ENCODE measurements around the gene ZDHHC8.
"Not testable (repeated sequence)": the region's sequence is repeated elsewhere in the genome, so short reads cannot be mapped to it uniquely, and the experiment has no call there.

The ZDHHC8 gene

DNA sequence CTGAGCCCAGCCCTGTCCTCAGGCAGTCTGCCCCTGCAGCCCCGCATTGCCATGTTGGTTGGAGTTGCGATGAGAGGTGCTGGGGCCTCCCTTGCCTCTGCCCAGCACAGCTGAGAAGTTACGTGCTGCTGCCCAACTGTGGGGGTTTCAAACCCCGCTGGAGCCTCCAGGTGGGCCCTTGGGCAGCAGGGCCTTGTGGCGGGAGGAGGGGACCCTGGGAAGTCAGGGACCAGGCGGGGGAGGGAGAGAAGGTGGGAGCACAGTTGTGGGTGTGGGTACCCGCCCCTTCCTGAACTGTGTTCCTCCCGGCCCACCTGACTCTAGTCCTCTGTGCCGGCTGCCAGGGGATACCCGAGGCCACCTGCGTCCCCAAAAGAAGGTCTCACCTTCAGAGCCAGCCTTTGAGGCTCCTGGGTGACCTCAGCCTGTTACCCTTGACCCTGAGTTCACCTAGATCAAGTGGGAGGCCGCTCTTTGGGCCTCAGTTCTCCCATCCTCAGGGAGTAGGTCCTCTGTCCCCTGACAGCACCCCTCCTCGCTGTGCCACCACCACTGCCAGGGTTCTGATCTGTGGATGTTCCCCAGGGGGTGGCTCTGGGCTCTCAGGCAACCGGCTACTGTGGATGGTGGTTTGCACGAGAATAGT is 26.9 kb downstream of the ZDHHC8 start:
- no peak for DNase-seq (ENCODE audit: low read depth, low spot score)

DNA sequence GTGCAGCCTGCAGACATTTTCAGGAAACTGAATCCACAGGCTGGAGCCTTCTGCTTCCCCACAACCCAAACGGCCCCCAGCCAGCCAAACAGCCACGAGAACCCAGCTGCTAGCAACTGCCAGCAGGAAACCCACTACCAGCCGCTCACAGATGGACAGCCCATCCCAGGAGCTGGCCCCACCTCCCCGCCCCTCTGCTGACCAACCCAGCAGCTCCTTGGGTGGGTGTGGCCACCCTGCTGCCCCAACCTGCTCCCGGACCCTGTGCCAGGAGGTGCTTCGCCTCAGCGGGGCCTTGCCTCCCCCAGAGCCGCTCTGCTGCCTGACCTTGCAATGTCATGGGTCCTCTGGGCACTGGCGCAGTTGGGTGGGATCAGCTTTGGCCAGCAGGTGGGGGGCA is 27.5 kb downstream of the ZDHHC8 start:
- no peak for DNase-seq (ENCODE audit: low read depth, low spot score)

DNA sequence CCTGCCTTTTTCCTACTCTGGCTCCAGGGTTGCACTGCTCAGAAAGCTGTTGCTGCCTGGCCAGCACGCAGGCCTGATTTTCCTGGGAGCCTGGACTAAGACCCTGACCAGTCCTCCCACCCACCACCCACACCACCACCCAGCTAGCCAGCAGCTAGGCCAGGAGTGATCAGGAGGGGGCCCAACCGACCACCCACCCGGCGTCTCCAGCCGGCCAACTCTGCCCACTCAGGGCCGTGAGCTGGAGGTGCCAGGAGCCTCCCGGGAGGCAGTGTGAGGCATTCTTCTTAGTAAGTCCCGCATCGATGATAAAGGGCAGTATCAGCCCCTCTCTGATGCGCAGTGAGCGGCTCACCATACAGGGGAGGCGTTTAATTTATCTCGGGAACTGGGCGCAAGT is 27.9 kb downstream of the ZDHHC8 start:
- DNase-seq (ENCODE audit: low read depth, low spot score): not testable (repeated sequence)

DNA sequence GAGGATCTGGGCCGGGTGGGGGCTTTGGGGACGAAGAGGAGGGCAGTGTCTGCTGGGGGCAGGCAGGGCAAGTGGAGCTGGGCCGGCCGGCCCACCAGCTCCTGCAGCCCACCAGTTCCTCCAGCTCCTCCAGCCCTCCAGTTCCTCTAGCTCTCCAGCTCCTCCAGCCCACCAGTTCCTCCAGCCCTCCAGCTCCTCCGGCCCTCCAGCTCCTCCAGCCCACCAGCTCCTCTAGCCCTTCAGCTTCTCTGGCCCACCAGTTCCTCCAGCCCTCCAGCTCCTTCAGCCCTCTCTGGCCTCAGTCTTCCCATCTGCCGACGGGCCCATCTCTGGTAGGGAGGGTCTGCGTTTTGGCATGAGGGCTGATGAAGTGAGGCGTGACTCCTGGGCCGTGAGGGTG is 28.4 kb downstream of the ZDHHC8 start:
- no peak for DNase-seq (ENCODE audit: low read depth, low spot score)

DNA sequence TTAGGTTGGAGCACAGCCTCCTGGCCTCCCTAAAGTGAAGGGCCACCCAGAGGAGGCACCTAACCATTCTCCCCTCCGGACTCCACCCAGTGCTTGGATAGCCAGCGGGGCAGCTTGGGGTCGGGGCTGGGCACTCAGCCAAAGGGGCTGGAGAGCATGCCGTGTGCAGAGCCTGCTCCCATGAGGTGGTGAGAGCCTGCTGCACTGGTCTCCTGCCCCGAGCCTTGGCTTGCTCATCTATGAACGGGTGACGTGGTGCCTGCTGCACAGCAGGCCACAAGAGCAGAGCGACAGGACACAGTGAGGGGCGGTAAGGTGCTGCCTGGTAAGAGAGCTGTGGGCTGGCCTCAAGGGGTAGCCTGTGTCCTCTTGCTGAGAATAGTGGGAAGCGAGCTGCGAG is 33.3 kb downstream of the ZDHHC8 start:
- DNase-seq (ENCODE audit: low read depth, low spot score): no peak

DNA sequence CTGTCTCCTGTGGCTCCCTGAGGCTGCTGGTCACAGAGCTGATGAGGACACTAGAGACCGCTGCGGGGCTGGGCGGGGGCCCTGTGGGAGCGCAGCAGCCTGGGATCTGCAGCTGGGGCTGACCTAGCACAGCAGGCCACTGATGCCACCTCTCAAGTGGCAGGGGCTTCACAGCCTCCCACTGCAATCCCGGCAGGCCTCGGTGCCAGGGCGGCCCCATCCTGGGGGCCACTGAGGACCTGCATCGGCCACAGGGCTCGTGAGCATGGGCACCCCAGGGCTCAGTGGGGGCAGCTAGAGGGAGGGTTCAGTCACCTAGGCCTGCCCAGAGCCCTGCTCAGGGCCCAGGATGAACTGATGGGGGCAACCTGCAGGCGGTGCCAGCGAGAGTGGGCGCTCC is 33.8 kb downstream of the ZDHHC8 start:
- DNase-seq (ENCODE audit: low read depth, low spot score): no peak

DNA sequence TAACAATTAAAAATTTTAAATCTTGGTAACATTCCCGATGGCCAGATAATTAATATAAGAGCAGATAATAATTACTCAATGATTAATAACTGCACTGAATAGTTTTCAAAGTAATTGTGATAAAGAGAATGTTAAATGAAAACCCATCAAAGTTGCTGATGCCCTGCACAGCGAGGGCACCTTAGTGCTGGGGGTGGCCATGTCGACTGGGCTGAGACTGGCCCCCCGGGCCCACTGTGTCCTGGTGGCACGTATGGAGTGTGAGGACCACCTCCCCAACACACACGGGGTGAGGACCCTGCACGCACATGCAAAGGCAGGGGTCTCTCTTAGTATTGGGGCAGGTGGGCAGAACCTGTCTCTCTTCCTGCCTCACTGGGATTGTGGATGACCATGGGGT is 34.3 kb downstream of the ZDHHC8 start:
- no peak for DNase-seq (ENCODE audit: low read depth, low spot score)

DNA sequence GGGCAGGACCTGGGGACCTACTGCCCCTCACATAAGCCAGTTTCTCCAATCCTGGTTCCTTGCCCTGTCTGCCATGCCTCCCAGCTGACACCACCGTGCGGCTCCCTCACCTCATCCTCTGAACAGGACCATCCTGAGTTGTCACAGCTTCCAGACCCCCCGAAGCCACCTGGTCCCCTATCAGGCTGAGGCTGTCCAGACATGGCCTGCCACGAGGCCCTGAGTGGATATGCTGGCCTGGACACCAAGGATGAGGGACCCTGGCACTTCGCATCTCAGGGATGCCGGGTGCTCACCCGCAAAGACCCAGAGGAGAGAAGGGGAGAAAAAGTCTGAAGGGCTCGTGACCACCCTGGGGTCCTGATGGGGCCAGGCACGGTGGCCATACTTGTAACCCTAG is 35.1 kb downstream of the ZDHHC8 start:
- no peak for DNase-seq (ENCODE audit: low read depth, low spot score)

DNA sequence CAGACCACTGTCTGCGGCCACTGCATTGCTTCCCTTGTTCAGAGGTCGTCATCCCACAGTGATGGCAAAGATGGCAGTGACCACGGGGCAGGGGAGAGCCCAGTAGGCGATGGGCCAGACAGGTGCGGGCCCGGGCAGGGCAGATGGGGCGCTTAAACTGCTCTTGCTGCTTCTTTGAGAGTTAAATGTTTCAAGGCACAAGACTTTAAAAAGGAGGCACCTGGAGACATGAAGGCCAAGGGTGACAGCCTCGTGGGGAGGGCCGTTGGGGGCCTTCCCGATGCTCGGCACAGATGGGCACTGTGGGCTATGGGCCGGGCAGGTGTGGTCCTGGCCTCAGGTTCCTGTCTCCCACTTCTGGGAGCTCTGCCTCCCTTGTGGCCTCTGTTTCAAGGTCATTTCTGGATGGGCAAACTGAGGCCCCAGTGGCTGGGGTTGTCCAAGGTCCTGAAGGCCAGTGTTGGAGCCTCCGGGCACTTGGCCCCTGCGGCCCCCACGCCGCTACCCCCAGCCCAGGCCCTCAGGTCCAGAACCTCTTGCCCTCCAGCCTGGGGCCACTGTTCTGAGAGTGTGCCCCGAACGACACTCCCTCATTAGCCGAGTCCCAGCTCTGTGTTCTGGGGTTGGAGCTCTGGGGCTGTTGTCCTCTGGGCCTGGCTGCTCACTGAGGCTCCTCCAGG is 36.2 kb downstream of the ZDHHC8 start:
- DNase-seq (ENCODE audit: low read depth, low spot score): no peak

DNA sequence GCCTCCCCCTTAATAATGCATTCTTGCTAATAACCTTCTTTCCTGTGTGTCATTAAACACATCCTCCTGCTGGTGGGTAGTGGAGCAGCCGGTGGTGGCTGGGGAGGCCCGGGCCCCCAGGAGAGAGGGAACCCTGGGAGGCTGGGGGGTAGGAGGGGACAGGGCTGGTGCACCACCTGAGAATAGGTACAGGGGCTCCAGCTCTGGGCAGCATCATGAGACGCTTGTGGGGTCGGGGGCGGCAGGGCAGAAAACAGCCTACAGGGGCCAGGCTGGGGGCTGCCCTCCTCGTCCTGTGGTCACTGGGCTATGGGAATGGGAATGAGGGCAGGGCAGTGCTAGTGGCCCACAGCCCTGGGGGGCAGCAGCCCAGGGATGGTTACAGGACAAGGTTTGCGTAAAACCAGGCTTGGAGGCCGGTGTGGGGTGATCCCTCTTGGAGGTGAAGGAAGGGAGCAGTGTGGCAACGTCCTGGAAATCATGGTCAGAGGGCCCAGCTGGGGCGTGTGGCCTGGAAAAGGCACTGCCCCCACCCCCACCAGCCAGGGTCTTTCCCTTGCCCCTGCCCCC is 37.7 kb downstream of the ZDHHC8 start:
- DNase-seq (ENCODE audit: low read depth, low spot score): no peak

DNA sequence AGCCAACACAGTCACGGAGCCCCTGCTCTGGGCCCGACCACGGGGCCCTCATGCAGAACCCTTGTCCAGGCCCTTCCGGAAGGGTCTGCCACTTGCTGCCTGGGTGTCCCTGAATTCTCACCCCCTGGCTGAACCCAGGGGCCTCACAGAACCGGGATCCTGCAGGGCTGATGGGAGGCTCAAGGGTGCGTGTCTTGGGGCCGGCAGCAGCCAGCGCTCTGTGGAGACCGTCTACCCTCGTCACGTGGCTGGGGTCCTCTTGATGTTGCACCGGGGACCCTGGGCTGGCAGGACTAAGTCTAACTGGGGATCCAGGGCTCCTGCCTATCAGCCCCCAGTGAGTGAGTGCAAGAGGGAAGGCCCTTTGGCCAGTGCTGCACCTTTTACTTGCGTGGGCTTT is 38.6 kb downstream of the ZDHHC8 start:
- no peak for DNase-seq (ENCODE audit: low read depth, low spot score)

DNA sequence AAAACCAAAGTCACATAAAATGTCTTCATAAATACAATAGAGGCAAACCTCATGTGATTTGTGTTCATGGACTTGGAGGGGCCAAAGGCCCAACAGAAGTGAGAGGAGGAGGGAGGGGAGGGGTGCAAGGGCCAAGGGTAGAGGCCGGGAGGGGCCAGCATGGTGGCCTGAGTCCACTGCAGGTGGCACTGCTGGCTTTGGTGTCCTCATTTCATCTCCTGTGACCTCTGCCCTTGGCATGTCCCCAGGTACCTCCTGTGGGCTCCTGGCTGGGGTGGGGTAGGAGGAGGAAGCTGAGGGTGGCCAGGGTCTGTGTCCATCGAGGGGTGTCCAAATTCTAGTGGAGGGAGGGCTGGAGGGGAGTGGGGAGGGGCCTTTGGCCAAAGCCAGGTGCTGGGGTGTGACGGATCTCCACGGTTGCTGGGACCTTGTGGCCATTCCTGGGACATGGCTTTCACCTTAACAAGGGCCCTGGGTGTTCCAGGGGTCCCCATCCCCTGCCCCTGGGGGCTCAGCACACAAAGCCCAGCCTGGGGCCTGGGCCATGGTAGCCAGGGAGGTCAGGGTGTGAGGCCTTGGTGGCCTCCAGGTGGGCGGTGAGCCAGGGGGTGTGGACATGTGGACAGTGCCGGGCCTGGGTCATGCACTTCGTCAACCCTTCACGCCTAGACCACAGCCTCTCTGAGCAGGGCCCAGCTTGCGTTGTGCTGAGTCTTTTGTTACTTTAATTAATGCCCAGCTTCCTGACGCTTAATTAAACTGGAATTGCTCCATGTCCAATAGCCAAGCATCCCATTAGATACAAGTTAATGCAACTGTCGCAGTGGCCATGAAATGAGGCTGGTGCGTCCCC is 39.9 kb downstream of the ZDHHC8 start:
- DNase-seq (ENCODE audit: low read depth, low spot score): no peak

DNA sequence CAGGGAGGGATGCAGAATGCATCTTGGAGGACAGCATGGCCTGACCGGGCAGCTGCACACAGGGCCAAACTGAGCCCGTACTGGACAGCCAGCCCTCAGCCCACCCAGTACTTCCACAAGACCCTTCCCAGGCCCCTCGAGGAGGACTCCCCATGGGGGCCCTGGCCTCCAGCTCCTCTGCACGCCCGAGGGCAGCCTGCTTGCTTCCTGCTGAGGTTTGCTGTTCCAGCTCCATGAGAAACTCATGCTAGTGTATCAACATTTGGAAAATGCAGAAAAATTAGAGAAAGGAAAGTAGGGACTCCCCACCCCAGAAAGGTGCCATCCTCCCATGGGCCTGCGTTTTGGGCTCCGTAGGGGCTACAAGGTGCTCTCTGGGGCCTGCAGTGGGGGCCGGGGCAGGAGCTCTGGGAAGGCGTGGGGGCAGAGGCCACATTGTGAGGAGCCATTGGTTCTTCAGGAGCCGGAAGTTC is 40.6 kb downstream of the ZDHHC8 start:
- no peak for DNase-seq (ENCODE audit: low read depth, low spot score)

DNA sequence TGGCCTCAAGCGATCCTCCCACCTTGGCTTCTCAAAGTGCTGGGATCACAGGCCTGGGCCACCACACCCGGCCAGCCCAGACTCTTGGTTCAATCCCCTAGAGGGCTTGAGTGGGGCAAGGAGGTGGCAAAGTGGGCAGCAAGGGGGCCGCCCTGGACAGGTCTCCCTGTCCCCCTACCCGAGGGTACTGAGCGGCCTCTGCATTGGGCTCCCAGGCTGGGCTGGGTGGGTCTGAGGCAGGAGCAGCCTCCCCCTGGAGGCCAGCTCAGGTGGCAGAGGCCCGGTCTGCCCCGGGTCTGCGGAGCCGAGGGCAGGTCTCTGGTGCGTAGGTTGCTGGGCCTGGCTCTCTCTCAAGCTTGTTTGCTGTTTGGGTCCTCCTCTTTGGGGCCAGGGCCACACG is 41.6 kb downstream of the ZDHHC8 start:
- no peak for DNase-seq (ENCODE audit: low read depth, low spot score)

DNA sequence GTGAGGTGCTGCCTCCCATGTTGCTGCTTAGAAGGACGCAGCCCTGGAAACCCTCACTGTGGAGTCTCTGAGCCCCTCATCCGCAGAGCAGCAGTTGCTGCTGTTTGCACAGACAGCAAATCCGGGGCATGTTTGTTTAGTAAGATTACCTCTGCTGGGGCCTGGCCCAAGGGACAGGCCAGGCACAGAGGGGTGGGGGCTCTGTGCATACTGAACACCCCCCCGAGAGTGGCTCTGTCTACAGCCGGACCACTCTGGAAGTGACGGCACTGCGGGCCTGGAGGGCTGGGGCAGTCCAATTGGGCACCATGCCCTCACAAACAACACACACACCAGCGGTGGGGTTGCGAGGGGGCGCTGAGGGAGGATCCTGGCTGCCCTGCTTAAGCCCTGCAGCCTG is 42.2 kb downstream of the ZDHHC8 start:
- no peak for DNase-seq (ENCODE audit: low read depth, low spot score)

DNA sequence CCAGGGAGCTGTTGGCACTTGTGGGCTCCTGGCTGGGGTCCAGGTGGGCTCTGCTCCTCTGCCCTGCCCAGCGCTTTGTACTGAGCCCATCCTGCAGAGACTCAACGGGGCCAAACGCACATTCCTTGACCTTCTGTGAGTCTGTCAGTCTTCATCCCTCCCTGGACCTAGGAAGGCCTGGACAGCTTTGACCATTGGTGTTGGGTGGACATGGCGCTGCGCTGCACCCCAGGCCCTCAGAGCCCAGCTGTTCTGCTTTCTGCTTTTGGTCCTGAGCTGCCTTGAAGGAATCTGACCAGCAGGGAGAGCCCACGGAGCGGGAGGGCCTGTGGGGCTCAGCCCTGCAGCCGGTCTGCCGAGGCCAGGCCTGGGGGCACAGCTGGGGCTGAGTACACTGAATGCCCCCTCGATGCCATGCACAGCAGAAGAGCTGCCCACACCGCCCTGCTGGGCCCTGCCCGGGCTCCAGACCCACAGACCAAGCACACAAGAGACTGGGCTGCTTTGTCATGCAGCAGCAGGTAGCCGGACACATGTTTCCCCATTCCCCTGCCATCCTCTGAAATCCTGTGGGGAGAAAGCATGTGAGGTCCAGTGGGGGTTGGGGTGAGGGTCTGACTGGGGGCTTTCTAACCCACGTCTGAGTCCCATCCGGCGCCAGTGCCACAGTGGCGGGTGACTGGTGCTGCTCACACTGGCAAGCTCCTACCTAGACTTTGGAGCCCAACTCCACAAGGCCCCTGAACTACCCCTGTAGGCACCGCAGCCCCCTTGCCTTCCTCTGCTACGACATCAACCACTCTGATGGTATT is 43.4 kb downstream of the ZDHHC8 start:
- no peak for DNase-seq (ENCODE audit: low read depth, low spot score)

DNA sequence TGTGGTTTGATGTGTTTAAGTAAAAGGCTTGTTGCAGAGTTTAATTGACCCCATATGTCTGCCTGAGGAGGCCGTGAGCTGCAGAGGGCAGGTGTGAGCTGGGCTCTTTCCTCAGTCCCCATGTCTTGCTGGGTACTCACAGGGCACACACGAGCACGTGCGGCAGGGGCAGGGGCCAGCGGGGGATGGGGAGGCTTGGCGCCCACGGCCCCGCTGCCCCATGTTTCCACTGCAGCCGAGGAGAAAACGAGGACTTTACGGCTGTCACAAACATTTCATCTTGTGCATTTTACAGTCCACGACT is 43.9 kb downstream of the ZDHHC8 start:
- DNase-seq (ENCODE audit: low read depth, low spot score): no peak

DNA sequence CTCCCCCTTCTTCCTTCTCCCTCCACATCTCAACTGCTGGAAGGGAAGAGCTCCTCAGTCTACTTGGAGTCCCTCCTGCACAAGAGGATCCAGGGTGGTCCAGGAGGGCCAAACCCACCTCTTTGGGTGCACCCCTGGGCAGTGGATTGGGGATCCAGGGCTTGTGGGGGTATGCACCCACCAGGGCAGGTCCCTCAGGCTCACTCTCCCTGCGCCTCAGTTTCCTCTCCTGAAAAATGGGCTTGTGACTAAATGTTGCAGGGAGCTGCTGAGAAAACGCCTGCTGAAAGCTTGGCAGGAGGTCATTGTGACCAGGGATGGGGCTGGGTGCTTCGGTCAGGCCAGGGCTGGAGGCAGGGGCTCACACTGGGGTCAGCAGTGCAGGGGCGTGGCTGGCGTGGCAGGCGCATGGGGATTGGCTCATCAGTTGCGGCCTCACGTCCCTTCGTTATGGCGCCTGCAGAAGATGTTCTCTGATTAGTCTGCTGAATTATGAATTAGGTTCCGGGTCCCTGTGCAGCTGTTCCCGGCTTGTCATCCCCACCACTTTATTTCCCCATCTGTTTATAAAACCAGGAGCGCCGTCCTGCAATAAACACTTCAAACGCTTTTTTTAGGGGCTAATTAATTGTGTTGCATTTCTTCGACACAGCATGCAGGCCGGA is 44.9 kb downstream of the ZDHHC8 start:
- DNase-seq (ENCODE audit: low read depth, low spot score): no peak

DNA sequence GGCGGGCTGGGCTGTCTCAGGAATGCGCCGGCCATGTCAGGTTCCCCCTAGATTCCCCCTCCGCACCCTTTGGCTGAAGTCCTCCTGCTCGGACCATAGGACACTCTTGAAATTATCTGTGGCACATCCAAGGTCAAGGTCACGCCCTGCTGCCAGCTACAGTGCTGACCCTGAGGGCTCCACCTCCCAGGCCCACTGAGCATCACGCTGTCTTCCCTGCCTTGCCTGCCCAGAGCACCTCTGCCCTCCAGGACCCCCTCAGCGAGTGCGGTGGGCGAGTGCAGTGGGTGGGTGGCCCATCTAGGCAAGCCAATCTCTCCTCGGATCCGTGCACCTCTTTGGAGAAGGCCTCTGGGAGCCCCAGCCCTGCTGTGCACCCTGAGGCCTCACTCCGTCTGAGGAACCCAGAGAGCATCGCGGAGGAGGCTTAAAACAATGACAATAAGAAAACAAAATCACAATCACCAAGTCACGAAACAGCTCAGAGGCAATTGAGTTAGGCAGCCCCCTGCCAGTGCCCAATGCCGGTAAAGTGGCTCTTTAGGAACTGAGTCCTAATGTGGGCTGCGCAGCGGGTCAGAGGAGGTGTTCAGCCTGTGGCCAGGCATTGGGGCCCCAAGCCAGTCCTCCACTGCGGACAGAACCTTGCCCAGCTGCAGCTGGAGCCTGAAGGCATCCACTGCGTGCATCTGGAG is 45.8 kb downstream of the ZDHHC8 start:
- no peak for DNase-seq (ENCODE audit: low read depth, low spot score)

DNA sequence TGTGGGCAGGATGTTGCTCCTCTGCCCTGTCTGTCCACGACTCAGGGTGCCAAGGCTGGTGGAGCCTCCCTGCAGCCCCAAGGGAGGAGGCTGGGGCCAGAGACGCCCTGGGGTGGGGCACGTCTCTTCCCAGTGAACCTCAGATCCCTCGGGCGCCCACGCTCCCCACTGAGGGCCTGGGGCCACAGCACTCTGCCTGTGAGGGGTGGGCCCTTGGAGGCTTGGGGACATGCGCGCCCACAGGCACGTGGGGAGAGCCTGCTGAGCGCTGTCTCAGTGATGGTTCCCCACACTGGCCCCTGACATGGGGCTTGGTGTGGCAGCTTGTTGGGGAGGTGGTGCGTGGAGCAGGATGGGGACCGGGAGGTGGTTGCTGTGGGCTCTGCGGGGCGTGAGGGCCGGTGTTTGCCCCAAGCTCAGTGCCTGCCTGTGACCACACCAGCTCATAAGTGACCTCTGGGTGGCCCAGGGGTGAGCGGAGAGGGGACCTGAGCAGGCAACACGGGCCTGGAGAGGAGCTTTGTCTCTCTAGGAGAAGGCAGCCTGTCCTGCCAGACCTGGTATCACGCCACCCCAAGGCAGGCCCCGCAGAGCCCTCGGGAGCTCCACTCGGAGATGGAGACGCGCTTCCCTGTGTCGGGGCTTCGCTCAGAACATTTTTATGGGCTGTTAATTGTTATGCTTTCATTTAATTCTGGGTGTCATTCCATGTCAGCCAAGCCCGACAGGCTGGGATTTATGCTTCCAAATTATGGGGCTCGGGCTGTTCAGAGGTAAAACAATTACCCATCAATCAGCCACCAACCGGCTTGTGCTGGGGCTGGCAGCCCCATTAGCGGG is 46.7 kb downstream of the ZDHHC8 start:
- no peak for DNase-seq (ENCODE audit: low read depth, low spot score)

Measured in smooth muscle cell of the brain vasculature (primary cell).